ENCODE results near the gene CHST2. TPM values are rescaled to one million over a fixed set of nuclear protein-coding genes. Genes with fewer than 3 reads are reported as not detected.

Gene CHST2
- total RNA-seq, 1 experiment from 2014 or later: 1.7 TPM

GRCh38 chr3:143167969-143168854 lies 48.6 kb downstream of the CHST2 start:
- no peak overlapping the region for H3K4me2 ChIP-seq (ENCODE audit: low read length)
- CTCF ChIA-PET: no interaction called here

More at GRCh38 chr3:143167969-143168854, 48.6 kb downstream of the CHST2 start:
- BruUV-seq (replicated peaks): no TSS peak
- intact Hi-C loops (cut with micrococcal nuclease): no loop called here
- Histone ChIP-seq H3K4me1 (ENCODE audit: control insufficient read depth in 1 of 2, insufficient read depth in 2 of 2, low read length in 2 of 2) (peaks cover 3 to 10% of the 10 kb centered on the region in 2 experiments; a peak in 3 of 4 replicates), H3K4me3 (replicated peaks in 1 of 2; ENCODE audit: low read depth in 1 of 2, low read length in 2 of 2) (no peak overlapping the region), H3K79me2 (ENCODE audit: insufficient read depth, low read length) (no peaks in the 10 kb centered on the region), H3K27ac (ENCODE audit: low read depth, low read length) (no peak overlapping the region), H2AFZ (ENCODE audit: low read depth, low read length, poor library complexity, severe bottlenecking) (no peak overlapping the region), H3K9me2 (ENCODE audit: insufficient read depth) (no peaks in the 10 kb centered on the region), H3K27me3 (ENCODE audit: insufficient read depth, low read length) (no peaks in the 10 kb centered on the region), H3K9ac (ENCODE audit: low read length) (no peak overlapping the region), H3K36me3 (ENCODE audit: control insufficient read depth in 1 of 2, insufficient read depth in 2 of 2, low read length in 2 of 2) (no peaks in the 10 kb centered on the region), H3K9me3 (ENCODE audit: control insufficient read depth in 1 of 2, insufficient read depth in 1 of 2, low read depth in 1 of 2, low read length in 2 of 2) (no peaks in the 10 kb centered on the region), H4K20me1 (ENCODE audit: insufficient read depth) (no peaks in the 10 kb centered on the region)
- DNase-seq (ENCODE audit: low read depth, low spot score): no peak
- TF ChIP-seq EZH2phosphoT487 (IDR thresholded peaks at IDR 0.05; ENCODE audit: borderline replicate concordance) (no peak), CBX3 (IDR thresholded peaks at IDR 0.05; ENCODE audit: low read depth) (no peak), REST (IDR thresholded peaks at IDR 0.05; ENCODE audit: low read depth) (no peak), ZNF274 (IDR thresholded peaks at IDR 0.05; ENCODE audit: low read depth, low read length) (no peak), POLR2AphosphoS5 (IDR thresholded peaks at IDR 0.05; ENCODE audit: low read depth, low read length) (no peak), SIN3A (IDR thresholded peaks at IDR 0.05; ENCODE audit: low read depth) (no peak)
- ChIA-PET POLR2A (no interaction called here), RAD21 (ENCODE audit: low non-redundant PET in 1 of 2, low total read pairs in 2 of 2, uncharacterized antibody in 2 of 2, unreplicated experiment in 2 of 2) (no interaction called here)
- no peak for ATAC-seq
